HG03565 (cell line): ENCODE results near the gene ARL3.

Source experiments
- ATAC-seq: cut with Tn5 transposase; IDR thresholded peaks from one replicate; pipeline ENCODE4 v1.9.1; 2021; ENCODE audit warnings: mild to moderate bottlenecking, moderate library complexity; ENCODE audit not compliant: unreplicated experiment

The ARL3 gene

GRCh38 chr10:102642736-102643335 lies 71.4 kb downstream of the ARL3 start:
- ATAC-seq: no peak

DNA sequence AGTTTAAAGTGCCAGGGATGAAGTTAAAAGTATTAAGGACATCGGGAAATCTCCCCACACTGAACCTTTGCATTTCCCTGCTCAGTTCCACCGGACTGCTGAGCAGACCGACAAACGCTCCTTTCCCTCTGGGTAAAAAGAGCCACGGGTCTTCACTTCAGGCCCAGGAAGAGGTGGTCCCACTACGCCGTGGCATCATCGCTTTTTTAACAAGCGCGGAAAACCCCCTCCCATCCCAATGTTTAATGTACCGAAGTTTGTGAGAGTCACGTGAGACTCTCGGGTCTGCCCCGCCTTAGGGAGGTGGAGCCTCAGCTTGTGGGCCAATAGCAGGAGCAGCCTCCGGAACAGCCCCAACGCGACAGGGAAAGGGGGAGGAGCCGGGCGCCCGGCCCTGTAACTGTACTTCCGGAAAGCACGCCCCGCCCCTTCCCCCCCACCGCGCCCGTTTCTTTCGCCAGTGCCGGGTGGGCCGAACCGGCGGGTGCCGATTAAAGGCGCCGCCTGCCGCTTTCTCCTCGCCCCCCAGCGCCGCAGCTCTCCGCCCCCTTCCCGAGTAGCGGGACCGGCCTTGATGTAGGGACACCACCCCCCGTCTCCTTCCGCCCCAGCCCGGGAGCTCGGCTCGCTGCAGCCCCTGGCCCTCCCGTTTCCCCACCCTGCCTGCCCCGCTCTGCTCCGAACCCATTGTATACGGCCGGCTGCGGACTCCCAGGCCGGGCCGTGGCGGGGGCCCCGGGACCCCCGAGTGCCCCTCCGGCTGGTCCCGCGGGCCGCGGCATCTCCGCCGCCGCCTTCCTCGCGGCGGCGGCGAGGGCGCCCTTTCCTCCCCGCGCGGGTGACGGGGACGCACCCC lies 72.1 kb downstream of the ARL3 start:
- ATAC-seq: peak; percentile 35

GRCh38 chr10:102641402-102641801 lies 72.8 kb downstream of the ARL3 start:
- no peak for ATAC-seq

DNA sequence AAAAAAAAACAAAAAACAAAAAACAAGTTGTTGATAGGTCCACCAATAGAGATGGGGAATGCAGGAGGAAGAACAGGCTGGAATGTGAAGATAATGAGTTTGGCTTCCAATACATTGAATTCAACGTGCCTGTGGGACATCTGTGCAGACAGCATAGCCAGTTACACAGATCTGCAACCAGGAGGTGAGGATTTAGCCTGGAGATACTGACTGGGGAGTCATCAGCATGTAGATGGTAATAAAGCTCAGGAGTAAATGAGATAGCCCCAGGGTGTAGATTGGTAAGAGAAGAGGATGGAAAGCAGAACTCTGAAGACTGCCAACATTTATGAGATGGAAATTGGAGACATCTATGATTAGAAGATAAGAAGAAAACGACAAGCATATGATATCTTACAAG lies 74.7 kb downstream of the ARL3 start:
- ATAC-seq: no peak

DNA sequence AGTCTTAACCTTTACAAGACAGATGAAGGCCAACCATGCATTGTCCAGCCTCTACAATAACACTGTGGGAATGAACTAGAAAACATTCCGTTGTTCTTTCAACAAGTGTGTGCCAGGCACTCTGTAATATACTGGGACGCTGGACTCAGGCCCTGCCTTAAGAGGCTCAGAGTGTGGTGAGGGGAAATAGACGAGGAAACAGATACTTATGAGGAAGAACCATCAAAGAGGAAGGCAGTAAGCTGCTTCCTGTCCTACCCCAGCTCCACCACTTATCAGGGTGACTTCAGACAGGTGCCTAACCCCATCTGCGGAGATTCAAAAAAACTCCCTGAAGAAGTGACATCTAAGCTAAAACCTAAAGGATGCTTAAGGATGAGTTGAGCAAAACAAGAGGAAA lies 78.8 kb downstream of the ARL3 start:
- no peak for ATAC-seq

DNA sequence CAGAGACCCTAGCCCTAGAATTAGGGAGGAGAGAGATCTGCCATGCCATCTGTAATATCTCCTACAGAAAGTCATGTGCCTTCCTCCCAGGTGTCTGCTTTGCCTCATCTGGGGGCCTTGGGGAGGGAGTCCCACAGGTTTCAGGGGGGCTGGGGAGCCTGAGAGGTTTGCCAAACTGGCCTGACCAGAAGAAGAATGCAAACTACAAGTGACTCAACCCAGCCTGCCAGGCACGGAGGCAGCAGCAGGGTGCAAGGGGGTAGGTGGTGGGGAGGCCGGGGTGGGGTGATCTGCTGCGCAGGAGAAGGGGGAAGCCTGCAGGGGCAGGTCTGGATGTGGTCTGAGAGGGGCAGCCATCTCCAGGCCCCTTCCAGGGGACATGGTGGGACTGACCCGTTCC lies 79.5 kb downstream of the ARL3 start:
- no peak for ATAC-seq

GRCh38 chr10:102633848-102634247 lies 80.3 kb downstream of the ARL3 start:
- no peak for ATAC-seq

- ATAC-seq: no peak
Observed at GRCh38 chr10:102633287-102633686, 80.9 kb downstream of the ARL3 start.

- ATAC-seq: no peak
Observed at GRCh38 chr10:102632394-102633111, 81.6 kb downstream of the ARL3 start.

DNA sequence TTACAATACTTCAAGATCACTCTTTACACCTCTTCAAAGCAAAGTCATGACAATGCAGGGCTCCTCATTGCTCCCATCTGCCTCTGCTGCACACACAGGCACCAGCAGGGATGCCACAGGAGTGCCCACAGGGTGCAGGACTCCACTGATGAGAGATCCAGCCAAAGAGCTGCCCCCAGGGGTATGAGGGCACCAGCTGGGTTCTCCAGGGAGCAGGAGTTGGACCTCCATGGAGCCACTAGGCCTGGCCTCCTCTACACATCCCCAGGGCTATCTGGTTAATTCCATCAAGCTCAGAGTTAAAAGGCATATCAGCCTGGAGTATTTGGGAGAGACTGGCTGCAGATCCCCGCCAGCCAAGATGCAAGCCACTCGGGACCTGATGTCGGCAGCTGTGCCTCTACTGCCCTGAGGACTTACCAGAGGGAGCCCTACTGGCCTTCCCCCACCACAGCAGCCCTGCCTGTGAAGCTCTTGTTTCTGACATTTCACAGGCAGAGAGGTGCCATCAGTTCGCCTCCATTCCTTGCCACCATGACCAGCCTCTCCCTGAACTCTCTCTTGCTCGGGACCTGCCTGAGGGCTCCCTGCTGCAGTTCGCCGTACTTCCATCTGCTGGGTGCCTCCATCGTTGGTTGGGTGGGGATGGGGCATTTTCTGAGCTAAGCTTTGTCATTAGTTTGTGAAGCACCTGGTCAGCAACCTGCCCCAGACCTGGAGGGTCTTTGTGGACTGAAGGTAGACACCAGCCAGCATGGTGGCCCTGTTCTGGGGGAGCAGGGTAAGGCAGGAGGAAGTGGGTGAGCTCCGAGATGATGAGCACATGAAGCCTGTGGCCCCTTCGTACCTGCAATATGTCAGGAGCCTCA lies 82.4 kb downstream of the ARL3 start:
- no peak for ATAC-seq

GRCh38 chr10:102630663-102631062 lies 83.5 kb downstream of the ARL3 start:
- ATAC-seq: no peak

DNA sequence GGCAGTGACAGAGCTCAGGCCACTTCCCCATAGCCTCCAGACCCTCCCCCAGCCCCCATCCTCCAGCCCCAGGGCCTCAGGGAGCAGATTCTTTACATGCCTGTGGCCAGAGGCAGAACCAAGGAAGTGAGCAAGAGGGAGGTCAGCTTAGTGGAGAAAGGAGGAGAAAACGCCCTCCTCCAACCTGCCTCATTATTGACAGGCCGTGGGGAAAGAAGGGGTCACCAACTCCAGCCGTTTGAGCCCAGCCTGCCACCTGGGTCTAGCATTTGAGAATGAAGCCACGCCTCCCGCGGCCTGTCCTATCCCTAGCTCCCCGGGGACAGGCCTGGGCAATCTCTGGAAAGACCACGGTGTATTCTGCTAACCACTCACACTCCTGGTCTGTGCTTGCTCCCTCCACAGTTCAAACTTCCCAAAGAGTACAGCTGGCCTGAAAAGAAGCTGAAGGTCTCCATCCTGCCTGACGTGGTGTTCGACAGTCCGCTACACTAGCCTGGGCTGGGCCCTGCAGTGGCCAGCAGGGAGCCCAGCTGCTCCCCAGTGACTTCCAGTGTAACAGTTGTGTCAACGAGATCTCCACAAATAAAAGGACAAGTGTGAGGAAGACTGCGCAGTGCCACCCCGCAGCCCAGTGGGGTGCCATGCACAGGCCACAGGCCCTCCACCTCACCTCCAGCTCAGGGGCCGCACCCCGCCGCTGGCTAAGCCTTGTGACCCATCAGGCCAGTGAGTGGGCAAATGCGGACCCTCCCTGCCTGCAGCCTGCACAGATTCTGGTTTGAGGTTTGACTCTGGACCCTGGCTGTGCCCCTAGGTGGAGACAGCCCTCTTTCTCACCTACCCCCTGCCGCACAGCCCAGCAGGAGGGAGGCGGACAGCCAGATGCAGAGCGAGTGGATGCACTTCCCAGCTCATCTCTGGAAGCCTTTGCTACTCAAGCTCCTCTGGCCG lies 84.3 kb downstream of the ARL3 start:
- no peak for ATAC-seq

- no peak for ATAC-seq
Observed at GRCh38 chr10:102628451-102628911, 85.7 kb downstream of the ARL3 start.

DNA sequence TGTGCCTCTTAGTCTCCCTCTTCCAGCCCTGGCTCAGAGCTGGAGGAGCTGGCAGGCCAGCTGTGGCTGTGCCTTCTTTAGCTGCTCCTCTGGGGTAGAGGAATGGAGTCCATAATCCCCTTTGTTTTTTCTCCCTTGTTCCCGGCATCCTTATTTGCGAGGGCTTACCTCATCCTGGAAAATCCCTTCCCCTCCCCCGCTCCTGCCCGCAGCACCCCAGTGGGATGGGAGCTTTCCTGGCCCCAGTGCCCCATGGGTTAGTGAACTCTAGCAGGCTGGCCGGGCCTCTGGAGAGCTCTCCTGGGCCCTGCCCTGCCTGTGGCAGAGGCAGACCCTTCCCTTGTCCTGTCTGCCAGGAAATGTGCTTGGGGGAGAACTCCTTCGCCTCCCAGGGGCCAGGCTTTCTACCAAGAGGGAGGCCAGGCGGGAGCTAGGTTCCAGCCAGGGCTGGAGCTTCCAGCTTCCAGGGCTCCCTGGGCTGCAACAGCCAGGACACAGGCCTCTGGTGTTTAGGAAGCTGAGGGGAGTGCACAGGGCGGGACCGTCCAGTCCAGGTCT lies 86.4 kb downstream of the ARL3 start:
- ATAC-seq: no peak

- ATAC-seq: no peak
Observed at GRCh38 chr10:102627291-102627735, 86.9 kb downstream of the ARL3 start.

DNA sequence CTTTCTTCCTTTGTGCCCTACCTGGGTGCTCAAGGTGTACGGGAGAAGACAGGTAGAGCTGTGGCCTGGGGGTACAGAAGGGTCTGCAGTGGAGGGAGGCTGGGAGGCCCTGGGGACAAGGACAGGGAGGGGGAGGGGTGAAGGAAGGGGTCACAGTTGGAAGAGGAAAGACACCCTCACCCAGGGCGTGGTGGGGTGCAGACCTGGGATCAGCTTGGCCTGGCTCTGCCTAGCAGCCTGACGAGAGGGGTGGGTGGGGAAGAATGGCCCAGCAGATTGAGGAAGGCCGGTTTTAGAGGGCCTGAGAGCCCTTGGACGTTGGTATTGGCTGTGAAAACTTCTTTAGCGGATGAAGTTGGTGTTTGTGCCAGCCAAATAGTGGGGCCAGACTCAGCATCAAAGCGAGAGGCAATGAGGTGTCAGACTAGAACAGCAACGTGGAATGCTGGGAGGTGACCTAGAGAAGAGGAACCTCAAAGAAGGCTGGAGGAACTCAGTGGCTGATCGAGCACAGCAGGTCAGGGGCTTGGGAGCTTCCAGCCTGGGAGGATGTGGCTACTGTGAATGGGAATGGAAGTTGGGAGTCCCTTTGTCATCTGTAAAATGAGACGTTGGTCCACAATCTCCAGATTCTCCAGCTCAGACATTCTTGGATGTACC lies 88.0 kb downstream of the ARL3 start:
- no peak for ATAC-seq

DNA sequence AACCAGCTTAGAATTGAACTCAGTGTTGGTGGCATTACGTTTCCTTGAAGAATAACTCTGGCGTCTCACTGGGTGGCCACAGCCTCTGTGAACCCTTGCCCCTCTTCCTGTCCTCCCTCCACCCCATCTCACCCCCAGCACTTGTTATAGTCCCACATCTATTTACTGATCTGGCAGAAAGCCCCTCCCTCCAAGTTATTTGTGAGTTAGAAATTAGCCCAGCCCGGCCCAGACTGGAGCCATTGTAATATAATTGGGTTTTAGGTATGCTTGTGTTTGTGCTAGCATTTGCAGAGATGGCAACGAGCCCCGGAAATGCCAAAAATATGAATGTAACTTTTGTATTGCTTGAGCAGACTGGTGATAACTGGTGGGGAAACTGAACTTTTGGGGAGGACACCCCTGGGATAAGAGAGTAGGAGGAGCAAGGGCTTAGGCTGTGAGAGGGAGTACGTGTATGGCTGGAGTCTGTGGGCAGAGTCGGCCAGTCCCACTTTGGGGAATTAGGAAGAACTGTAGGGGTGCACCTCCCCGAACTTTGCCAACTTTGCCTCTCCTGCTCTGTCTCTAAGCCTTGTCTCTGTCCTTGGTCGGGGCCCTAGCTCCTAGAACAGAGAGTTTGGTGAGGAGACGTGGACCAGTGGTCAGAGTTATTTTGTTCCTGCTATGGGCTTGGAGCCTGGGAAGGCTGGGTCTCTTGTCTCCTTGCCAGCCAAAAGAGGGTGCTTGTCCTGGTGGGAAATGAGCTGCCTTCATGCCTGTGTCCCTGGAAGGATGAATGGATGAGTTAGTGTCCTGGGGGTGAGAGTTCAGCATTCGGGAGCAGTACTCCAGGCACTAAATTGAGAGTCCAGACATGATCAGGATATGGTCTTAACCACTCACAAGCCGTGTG lies 89.2 kb downstream of the ARL3 start:
- no peak for ATAC-seq

- ATAC-seq: no peak
Observed at GRCh38 chr10:102624094-102624493, 90.1 kb downstream of the ARL3 start.
